Body of pancreas (tissue), 4 donors: ENCODE data around the gene SLC9A9.

Experiments used
- POLR2A ChIP-seq, 3 donors: fragments of 450-650 bp; IDR thresholded peaks; one replicate each; pipeline ENCODE4 v1.6.1; 2016; ENCODE audit warnings: antibody characterized with exemption in 3 of 3, mild to moderate bottlenecking in 2 of 3
- TF ChIP-seq, protein P1 (sequence below), 7 experiments: fragments of 450-650 bp in 4 of 7; fragments of 200-600 bp in 3 of 7; sonication (generic) in 3 of 7; IDR thresholded peaks; one replicate each; pipeline ENCODE4 v1.5.1; 2016 to 2019; ENCODE audit warnings: antibody characterized with exemption in 7 of 7

DNA sequence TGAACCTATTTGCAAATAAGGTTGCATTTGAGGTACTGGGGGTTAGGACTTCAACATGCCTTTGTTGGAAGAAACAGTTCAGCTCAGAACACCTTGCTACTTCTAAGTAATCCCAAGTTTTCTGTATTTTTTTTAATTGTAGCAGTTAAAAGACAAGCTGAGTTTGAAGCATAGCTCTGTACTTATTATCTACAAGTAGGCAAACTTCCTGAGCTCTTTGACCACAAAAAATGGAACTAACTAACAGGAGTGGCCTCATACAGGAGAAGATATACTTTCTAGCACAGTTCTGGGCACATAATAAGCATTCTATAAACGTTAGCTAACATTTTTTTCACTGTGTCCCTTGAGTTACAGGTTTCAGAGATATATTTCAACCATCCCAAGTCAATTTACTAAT, 569.5 kb downstream of the SLC9A9 start:
- TF ChIP-seq, protein P1, sequence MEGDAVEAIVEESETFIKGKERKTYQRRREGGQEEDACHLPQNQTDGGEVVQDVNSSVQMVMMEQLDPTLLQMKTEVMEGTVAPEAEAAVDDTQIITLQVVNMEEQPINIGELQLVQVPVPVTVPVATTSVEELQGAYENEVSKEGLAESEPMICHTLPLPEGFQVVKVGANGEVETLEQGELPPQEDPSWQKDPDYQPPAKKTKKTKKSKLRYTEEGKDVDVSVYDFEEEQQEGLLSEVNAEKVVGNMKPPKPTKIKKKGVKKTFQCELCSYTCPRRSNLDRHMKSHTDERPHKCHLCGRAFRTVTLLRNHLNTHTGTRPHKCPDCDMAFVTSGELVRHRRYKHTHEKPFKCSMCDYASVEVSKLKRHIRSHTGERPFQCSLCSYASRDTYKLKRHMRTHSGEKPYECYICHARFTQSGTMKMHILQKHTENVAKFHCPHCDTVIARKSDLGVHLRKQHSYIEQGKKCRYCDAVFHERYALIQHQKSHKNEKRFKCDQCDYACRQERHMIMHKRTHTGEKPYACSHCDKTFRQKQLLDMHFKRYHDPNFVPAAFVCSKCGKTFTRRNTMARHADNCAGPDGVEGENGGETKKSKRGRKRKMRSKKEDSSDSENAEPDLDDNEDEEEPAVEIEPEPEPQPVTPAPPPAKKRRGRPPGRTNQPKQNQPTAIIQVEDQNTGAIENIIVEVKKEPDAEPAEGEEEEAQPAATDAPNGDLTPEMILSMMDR (IDR thresholded peaks at IDR 0.05), result no peak
- TF ChIP-seq POLR2A (IDR thresholded peaks at IDR 0.05), result no peak
